GM12891 (cell line): ENCODE measurements around the gene IGFBP5.

Source experiments
- DNase-seq: peaks from one replicate; pipeline ENCODE4 v3.0.0; 2011; ENCODE audit warnings: low spot score; ENCODE audit not compliant: insufficient read length
- FAIRE-seq: peaks from 2 replicates; lab custom pipeline; 2011; peaks lifted over from hg19 to GRCh38; lab: Jason Lieb, UNC
- PAX5 ChIP-seq: IDR thresholded peaks from 2 replicates; pipeline ENCODE4 v1.6.1; 2011; ENCODE audit warnings: low read length, moderate library complexity, mild to moderate bottlenecking; ENCODE audit not compliant: insufficient read depth, severe bottlenecking
- POLR2A ChIP-seq: IDR thresholded peaks from 2 replicates; pipeline ENCODE4 v1.6.1; 2011; ENCODE audit warnings: low read depth, low read length, control low read depth
- POLR2AphosphoS5 ChIP-seq: IDR thresholded peaks from 2 replicates; pipeline ENCODE4 v1.6.1; 2011; ENCODE audit warnings: low read depth, low read length, control low read depth
- POU2F2 ChIP-seq: IDR thresholded peaks from 2 replicates; pipeline ENCODE4 v1.6.1; 2011; ENCODE audit warnings: low read depth, mild to moderate bottlenecking, control low read depth, low read length, moderate library complexity
- SPI1 ChIP-seq: IDR thresholded peaks from 2 replicates; pipeline ENCODE4 v1.6.1; 2011; ENCODE audit warnings: low read depth, low read length, control low read depth
- TAF1 ChIP-seq: IDR thresholded peaks from 2 replicates; pipeline ENCODE4 v1.6.1; 2011; ENCODE audit warnings: low read depth, low read length, control low read depth

IGFBP5 gene

DNA sequence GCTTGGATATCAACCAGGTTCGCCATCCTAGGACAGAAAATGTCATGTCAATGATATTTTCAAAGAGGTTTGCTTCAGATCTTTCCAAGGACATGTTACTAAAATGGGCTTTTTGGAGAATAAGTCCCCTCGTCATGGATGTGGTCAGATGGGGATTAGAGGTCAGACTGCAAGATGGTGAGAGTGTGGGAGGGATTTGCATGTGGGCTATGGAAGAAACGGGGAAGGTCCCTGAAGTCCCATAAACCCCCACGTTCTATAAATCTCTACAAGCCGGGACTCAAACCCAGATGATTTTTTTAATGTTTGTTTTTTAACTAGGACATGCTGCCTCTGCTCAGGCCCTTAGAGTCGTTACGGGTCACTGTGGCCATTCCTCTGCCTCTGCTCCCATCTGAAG, 37.7 kb upstream of the IGFBP5 start:
- TF ChIP-seq SPI1 (no peak), POLR2A (no peak), POLR2AphosphoS5 (no peak)
- DNase-seq (no peak), FAIRE-seq (no peak)

DNA sequence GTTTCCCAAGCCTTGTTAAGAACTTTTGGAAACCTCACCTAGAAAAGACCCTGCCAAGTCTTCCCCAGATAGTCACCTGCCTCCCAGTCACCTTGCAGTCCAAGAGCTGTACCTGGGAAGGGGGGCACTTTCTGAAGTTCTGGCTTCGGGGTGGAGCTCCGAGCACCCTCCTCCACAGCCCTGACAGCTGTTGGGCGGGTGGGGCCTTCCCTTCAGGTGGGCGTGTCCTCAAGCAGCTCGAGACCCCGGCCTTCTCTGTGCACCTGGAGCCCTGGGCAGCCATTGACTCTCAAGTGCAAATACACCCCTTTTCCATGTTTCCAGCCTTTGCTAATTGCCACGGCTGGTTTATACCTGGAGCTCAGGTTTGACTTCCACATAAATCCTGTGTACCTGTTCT, 37.0 kb upstream of the IGFBP5 start:
- no peak for DNase-seq
- FAIRE-seq, result no peak
- TF ChIP-seq POLR2A, result no peak
- TF ChIP-seq PAX5, result no peak
- no peak for TF ChIP-seq TAF1
- TF ChIP-seq POLR2AphosphoS5, result no peak
- no peak for TF ChIP-seq SPI1
- no peak for TF ChIP-seq POU2F2

DNA sequence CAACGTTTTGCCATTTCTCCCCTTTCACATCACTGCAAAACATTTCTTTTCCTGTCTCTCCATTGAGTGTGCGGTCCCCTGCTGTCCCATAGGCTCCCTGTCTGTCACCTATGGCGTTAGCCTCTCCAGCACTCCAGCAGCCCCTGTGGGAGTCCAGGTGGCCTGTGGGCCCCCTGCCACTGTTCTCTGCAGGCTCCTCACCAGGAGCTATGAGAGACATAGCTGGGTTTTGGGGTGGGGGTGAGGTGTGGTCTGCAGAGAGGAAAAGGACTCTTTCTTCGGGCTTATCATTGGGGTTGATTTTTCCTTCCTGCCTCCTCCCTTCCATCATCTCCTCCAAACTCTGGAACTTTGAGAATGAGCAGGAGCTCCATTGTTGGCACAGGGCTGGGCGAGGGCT, 36.1 kb upstream of the IGFBP5 start:
- DNase-seq, result no peak
- no peak for FAIRE-seq
- TF ChIP-seq PAX5 (no peak), POU2F2 (no peak), POLR2A (no peak), TAF1 (no peak), POLR2AphosphoS5 (no peak), SPI1 (no peak)

DNA sequence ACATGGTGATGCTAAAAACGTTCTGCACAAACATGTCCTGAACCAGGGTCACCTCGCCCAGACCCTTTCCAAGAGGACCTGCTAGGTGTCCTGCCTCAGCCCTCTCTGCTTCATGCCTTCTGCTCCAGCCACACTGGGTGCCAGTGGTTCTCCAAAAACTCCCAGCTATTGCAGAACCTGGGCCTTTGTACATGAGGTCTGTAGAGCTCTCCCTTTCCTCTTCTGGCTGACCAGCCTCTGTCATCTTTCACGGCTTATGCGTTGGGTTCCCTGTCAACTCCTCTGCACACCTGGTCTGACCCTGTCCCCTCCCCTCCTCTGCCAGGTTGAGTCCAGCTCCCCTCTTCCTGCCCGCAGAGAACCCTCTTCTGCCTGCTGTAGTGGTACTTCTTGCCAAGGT, 35.5 kb upstream of the IGFBP5 start:
- no peak for DNase-seq
- no peak for FAIRE-seq
- TF ChIP-seq SPI1 (no peak), TAF1 (no peak), POU2F2 (no peak)

DNA sequence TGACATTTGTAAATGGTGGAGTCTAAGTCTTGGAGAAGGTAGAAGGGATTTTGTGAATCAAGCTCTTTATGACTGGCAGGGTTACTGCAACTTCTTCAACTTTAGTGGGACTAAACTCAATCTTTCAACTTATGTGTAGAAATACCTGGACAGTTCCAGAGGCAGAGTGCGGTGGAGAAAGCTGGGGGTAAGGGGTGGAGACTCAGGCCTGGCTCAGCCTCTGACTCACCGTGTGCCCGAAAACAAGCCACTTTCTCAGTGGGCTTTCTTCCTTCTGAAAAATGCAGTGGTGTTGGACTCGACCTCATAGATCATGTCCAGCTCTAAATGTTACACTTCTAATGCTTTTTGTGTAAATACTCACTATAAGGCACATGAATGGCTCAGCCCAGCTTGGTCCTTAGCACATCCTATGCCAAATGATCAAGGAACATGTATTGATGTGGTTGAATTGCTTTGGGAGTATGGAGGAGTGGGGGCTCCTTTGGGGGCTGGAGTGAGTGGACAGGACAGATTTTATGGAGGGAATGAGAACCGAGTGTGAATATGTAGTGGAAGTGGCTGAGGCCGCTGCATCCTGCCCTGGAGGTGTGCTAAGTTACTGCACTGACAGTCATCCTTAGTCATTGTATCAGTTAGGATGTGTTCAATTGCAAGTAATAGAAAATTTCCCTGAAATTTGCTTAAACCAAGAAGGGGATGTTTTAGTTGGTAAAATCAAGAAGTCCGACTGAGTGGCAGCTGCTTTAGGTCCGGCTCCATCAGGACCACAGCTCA, 32.2 kb upstream of the IGFBP5 start:
- FAIRE-seq (no peak), DNase-seq (no peak)
- no peak for TF ChIP-seq TAF1
- TF ChIP-seq POU2F2, result no peak
- no peak for TF ChIP-seq PAX5
- TF ChIP-seq SPI1, result no peak
- TF ChIP-seq POLR2AphosphoS5, result no peak
- no peak for TF ChIP-seq POLR2A

DNA sequence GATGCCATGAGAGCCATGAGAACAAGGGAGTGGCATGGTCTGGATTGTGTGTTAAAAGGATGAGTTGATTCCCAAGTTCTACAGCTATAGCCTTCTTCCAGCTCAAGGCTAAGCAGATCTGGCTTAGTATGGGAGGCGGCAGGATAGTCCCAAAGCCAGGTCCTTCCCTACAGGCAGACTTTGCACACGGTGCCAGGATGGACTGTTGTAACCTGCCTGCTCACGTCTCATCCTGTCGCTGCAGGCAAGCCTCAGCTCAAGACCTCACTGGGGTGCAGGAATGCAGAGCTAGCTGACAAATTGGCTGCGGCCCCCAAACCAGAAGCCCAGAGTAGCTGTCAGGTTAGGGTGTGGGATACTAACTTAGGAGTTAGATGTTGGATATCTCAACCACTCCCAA, 28.8 kb upstream of the IGFBP5 start:
- DNase-seq (no peak), FAIRE-seq (no peak)
- TF ChIP-seq POLR2A (no peak), TAF1 (no peak), PAX5 (no peak), POLR2AphosphoS5 (no peak), POU2F2 (no peak), SPI1 (no peak)

DNA sequence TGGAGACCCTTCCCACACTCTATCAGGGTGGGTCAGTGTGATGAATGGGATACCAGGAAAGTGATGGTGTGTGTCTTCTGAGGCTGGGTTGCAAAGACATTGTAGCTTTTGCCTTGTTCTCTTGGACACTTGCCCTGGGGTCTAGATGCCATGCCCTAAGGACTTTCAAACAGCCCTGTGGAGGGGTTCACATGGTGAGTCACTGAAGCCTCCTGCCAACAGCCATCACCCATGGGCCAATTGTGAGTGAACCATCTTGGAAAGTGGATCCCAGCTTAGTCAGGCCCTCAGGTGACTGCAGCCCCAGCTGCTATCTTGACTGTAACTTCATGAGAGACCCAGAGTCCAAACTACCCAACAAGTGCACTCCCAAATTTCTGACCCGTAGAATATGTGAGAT, 25.8 kb upstream of the IGFBP5 start:
- no peak for FAIRE-seq
- no peak for DNase-seq
- TF ChIP-seq POU2F2, result no peak

DNA sequence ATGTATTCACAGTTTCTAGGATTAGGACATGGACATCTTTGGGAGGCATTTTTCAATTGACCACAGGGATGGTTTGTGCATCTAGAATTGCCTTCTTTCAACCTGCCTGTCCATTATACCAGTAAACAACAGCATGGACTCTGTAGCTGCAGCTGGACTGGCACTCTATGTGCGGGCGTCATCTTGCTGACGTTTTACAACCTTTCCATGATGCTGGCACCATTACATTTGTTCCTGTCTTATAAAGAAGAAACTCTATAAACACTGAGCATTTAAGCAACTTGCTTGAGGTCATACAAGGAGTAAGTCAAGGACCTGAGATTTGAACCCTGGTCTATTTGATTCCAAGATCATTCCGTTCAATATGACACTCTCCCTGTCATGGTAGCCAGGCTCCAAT, 25.4 kb upstream of the IGFBP5 start:
- no peak for TF ChIP-seq SPI1
- TF ChIP-seq TAF1, result no peak
- TF ChIP-seq POLR2AphosphoS5, result no peak
- TF ChIP-seq POU2F2, result no peak
- TF ChIP-seq POLR2A, result no peak
- no peak for TF ChIP-seq PAX5
- FAIRE-seq (no peak), DNase-seq (no peak)

DNA sequence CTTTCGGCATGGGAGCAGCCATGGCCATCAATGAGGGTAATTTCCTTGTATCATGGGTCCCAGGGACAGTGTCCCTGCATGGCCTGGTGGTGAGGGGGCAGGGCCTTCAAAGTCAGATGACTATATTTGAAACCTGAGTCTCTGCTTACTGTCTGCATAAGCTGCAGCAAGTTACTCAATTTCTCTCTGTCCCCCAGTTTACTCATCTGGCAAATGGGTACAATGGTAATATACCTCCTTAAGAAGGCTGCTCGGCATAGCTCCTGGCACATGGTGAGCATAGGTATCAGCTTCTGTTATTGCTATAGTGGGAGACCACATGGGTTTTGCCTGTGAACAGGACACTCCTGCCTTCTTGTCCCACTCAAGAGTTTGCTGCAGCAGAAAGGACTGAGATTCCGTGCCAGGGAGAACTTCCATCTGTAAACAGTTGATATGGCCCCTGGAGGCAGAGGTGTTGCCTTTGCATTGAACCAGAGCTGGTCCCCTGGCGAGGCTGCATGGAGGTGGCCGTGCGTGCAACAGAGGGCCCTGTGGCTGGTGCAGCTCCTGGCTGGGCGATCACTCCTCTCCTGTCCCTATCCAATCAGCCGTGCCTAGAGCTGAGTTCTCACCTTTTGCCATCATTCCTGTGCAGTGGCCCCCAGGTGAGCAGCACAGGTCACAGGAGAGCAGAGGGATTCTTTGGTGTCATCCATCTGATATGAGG, 22.7 kb upstream of the IGFBP5 start:
- TF ChIP-seq POLR2AphosphoS5 (no peak), TAF1 (no peak), POLR2A (no peak), PAX5 (no peak), POU2F2 (no peak), SPI1 (no peak)
- DNase-seq (no peak), FAIRE-seq (no peak)

DNA sequence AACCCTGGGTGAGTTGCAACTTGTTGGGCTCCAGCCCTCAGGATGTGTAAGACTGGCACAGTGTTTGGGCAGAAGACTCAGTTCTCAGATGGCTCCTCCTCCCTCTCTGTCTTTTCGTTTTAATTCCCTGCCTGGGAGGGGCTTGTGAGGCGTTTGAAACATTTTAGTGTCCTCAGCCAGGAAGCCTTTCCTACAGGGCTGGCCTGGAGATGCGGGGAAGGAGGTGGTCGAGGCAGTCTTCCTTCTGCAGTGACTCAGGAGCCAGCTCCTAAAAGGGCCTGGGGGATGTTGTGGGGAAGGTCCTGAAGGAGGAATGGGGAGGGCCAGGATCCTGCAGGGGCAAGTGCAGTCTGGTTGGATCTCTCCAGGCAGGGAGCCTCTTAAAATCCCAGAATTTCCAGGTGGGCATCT, 22.1 kb upstream of the IGFBP5 start:
- TF ChIP-seq TAF1 (no peak), SPI1 (no peak), PAX5 (no peak), POLR2AphosphoS5 (no peak), POU2F2 (no peak), POLR2A (no peak)
- FAIRE-seq (no peak), DNase-seq (no peak)

DNA sequence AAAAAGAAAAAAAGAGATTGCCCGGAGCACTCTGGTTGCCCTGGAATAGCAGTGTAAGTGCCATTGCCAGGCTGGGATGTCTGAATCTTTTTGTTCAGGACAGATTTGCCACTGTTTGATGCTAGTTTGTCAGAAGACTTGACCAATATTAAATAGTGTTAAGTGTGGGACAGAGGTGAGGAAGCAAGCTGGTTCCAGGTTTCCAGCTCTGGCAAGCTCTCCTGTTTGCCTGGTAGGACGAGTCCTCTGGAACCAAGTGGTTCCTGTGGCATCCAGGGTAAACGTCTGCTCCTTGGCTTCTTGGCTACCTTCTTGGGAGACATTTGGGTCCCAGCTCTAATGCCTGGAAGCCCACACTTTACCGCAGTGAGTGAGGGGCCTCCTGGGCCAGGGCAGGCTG, 20.8 kb upstream of the IGFBP5 start:
- FAIRE-seq (no peak), DNase-seq (no peak)
- TF ChIP-seq PAX5 (no peak), TAF1 (no peak), POU2F2 (no peak), POLR2AphosphoS5 (no peak), POLR2A (no peak), SPI1 (no peak)
